Endodermal cell (in vitro differentiated cells): Measurements from ENCODE around the gene UBXN11. TPM values are rescaled to one million over a fixed set of nuclear protein-coding genes. Genes with fewer than 3 reads are reported as not detected.
"Not testable (repeated sequence)": the region's sequence is repeated elsewhere in the genome, so short reads cannot be mapped to it uniquely, and the experiment has no call there.

ENCODE experiments used
- DNase-seq: peaks from one replicate; pipeline ENCODE4 v3.0.0-alpha.2; 2017
- H3K27ac ChIP-seq: 2 replicates; pipeline ENCODE4 v1.5.1; 2013; ENCODE audit warnings: mild to moderate bottlenecking, low read depth, low read length, moderate library complexity
- H3K27me3 ChIP-seq: 2 replicates; pipeline ENCODE4 v1.6.1; 2013; ENCODE audit warnings: mild to moderate bottlenecking, low read length, moderate library complexity; ENCODE audit not compliant: insufficient read depth, control insufficient read depth, poor library complexity, severe bottlenecking
- H3K36me3 ChIP-seq: 2 replicates; pipeline ENCODE4 v1.7.0; 2013; ENCODE audit warnings: mild to moderate bottlenecking, low read length, moderate library complexity; ENCODE audit not compliant: control insufficient read depth, insufficient read depth
- H3K4me1 ChIP-seq: one replicate; pipeline ENCODE4 v1.7.0; 2013; ENCODE audit warnings: low read length; ENCODE audit not compliant: control insufficient read depth, insufficient read depth
- H3K4me3 ChIP-seq: 2 replicates; pipeline ENCODE4 v1.5.1; 2013; ENCODE audit warnings: mild to moderate bottlenecking, low read length, moderate library complexity
- H3K9ac ChIP-seq: 2 replicates; pipeline ENCODE4 v1.6.1; 2013; ENCODE audit warnings: mild to moderate bottlenecking, low read length, moderate library complexity; ENCODE audit not compliant: poor library complexity, severe bottlenecking; ENCODE audit errors: extremely low read depth
- H3K9me3 ChIP-seq: 2 replicates; pipeline ENCODE4 v1.6.1; 2013; ENCODE audit warnings: mild to moderate bottlenecking, low read length, moderate library complexity; ENCODE audit not compliant: control insufficient read depth
- H3K27ac Mint-ChIP-seq: 2 replicates; pipeline ENCODE4 v1.8.0; 2020; ENCODE audit warnings: mixed read lengths
- H3K27me3 Mint-ChIP-seq: 2 replicates; pipeline ENCODE4 v1.8.0; 2021; ENCODE audit warnings: mild to moderate bottlenecking, mixed read lengths; ENCODE audit not compliant: insufficient read depth
- H3K36me3 Mint-ChIP-seq: 2 replicates; pipeline ENCODE4 v1.8.0; 2020; ENCODE audit warnings: low read depth, mixed read lengths
- H3K4me1 Mint-ChIP-seq: 2 replicates; pipeline ENCODE4 v1.8.0; 2020; ENCODE audit warnings: mixed read lengths
- H3K4me3 Mint-ChIP-seq: 2 replicates; pipeline ENCODE4 v1.8.0; 2020; ENCODE audit warnings: mild to moderate bottlenecking, moderate library complexity, mixed read lengths
- H3K9me3 Mint-ChIP-seq: 2 replicates; pipeline ENCODE4 v1.8.0; 2020; ENCODE audit warnings: mild to moderate bottlenecking, mixed read lengths
- WGBS, 2 experiments: methylation state at CpG; one replicate each; pipeline versions ENCODE4 v1.1.5 to v1.1.7; 2013; ENCODE audit warnings: missing lambda C conversion rate in 2 of 2, mixed read lengths in 1 of 2; ENCODE audit not compliant: insufficient coverage in 1 of 2, insufficient read length in 1 of 2; 5-methylcytosine and 5-hydroxymethylcytosine counted together
- total RNA-seq, 2 donors: library from RNA; stranded (reverse); fragmentation: NEBNext Ultra II Directional in 1 of 2; extraction: Animal tissue kit (Norgen Biotek cat#: 25700) in 1 of 2; gene quantifications; 2 replicates in 1 of 2; 3 replicates in 1 of 2; pipeline ENCODE4 v1.2.1, GENCODE V29; 2021
- TF ChIP-seq, protein P1 (sequence below): fragments of 200-600 bp; sonication (generic); conservative IDR thresholded peaks from 2 replicates; pipeline ENCODE4 v1.5.0; 2021; ENCODE audit warnings: antibody characterized with exemption, mild to moderate bottlenecking

The UBXN11 gene
- total RNA-seq, 2 donors from 2014 or later: 24.3 to 30.3 TPM

- H3K4me1 Mint-ChIP-seq: peaks cover 9% of the 10 kb centered on the region
- 87 to 94% methylated on average over 14 to 22 of the region's 22 CpGs for WGBS, 2 experiments
- Histone ChIP-seq H3K4me1 (no peaks in the 10 kb centered on the region), H3K27me3 (no peaks in the 10 kb centered on the region), H3K4me3 (no peak overlapping the region), H3K27ac (no peak overlapping the region), H3K9ac (no peak overlapping the region), H3K36me3 (no peaks in the 10 kb centered on the region), H3K9me3 (no peaks in the 10 kb centered on the region)
- no peaks in the 10 kb centered on the region for H3K27me3 Mint-ChIP-seq
- no peak for DNase-seq
- H3K4me3 Mint-ChIP-seq: no peak overlapping the region
- no peaks in the 10 kb centered on the region for H3K9me3 Mint-ChIP-seq
- no peak overlapping the region for H3K27ac Mint-ChIP-seq
- TF ChIP-seq, protein P1, sequence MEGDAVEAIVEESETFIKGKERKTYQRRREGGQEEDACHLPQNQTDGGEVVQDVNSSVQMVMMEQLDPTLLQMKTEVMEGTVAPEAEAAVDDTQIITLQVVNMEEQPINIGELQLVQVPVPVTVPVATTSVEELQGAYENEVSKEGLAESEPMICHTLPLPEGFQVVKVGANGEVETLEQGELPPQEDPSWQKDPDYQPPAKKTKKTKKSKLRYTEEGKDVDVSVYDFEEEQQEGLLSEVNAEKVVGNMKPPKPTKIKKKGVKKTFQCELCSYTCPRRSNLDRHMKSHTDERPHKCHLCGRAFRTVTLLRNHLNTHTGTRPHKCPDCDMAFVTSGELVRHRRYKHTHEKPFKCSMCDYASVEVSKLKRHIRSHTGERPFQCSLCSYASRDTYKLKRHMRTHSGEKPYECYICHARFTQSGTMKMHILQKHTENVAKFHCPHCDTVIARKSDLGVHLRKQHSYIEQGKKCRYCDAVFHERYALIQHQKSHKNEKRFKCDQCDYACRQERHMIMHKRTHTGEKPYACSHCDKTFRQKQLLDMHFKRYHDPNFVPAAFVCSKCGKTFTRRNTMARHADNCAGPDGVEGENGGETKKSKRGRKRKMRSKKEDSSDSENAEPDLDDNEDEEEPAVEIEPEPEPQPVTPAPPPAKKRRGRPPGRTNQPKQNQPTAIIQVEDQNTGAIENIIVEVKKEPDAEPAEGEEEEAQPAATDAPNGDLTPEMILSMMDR: no peak
- H3K36me3 Mint-ChIP-seq: peaks cover 8% of the 10 kb centered on the region
Measured at GRCh38 chr1:26295194-26296138, 11.0 kb downstream of the UBXN11 start.

- TF ChIP-seq, protein P1: no peak
- Mint-ChIP-seq H3K36me3 (peaks cover 8% of the 10 kb centered on the region), H3K9me3 (no peaks in the 10 kb centered on the region), H3K4me1 (peaks cover 14% of the 10 kb centered on the region), H3K4me3 (no peak overlapping the region), H3K27ac (no peak overlapping the region), H3K27me3 (no peaks in the 10 kb centered on the region)
- Histone ChIP-seq H3K36me3 (no peaks in the 10 kb centered on the region), H3K9me3 (no peaks in the 10 kb centered on the region), H3K4me1 (no peaks in the 10 kb centered on the region), H3K27me3 (no peaks in the 10 kb centered on the region), H3K4me3 (no peak overlapping the region), H3K27ac (no peak overlapping the region), H3K9ac (no peak overlapping the region)
- WGBS, 2 experiments: 85 to 95% methylated on average over 8 to 11 of the region's 11 CpGs
- no peak for DNase-seq
Measured at GRCh38 chr1:26293911-26294463, 12.4 kb downstream of the UBXN11 start.

GRCh38 chr1:26292735-26293134, 13.7 kb downstream of the UBXN11 start:
- H3K9me3 Mint-ChIP-seq, H3K4me3 ChIP-seq, H3K27me3 Mint-ChIP-seq, H3K9ac ChIP-seq, DNase-seq, H3K9me3 ChIP-seq, H3K27ac Mint-ChIP-seq, H3K27ac ChIP-seq, H3K4me3 Mint-ChIP-seq, H3K27me3 ChIP-seq, H3K36me3 Mint-ChIP-seq, H3K36me3 ChIP-seq, H3K4me1 ChIP-seq: not testable (repeated sequence)
- WGBS, 2 experiments: 93 to 94% methylated on average over 3 to 5 of the region's 5 CpGs
- H3K4me1 Mint-ChIP-seq: peaks cover 14% of the 10 kb centered on the region
